ENCODE data around the gene GNPTG.

GNPTG gene

DNA sequence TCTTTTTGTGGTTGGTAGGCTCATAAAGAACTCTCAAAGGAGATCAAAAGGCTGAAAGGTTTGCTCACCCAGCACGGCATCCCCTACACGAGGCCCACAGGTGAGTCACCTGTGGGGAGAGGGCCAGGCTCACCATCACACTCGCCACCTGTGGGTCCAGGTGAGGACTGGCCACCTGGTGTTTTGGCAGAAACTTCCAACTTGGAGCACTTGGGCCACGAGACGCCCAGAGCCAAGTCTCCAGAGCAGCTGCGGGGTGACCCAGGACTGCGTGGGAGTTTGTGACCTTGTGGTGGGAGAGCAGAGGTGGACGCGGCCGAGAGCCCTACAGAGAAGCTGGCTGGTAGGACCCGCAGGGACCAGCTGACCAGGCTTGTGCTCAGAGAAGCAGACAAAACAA is 11.1 kb downstream of the GNPTG start:
- no peak for DNase-seq (ENCODE audit: extremely low read depth, low read depth)
- no peak for TF ChIP-seq CTCF (IDR thresholded peaks at IDR 0.05; ENCODE audit: low read depth, low read length)

GRCh38 chr16:1363501-1364041 is 11.8 kb downstream of the GNPTG start:
- DNase-seq (ENCODE audit: extremely low read depth, low read depth) = no peak
- TF ChIP-seq CTCF (IDR thresholded peaks at IDR 0.05; ENCODE audit: low read depth, low read length) = peak; percentile 72

GRCh38 chr16:1364510-1364909 is 12.8 kb downstream of the GNPTG start:
- no peak for TF ChIP-seq CTCF (IDR thresholded peaks at IDR 0.05; ENCODE audit: low read depth, low read length)
- no peak for DNase-seq (ENCODE audit: extremely low read depth, low read depth)

DNA sequence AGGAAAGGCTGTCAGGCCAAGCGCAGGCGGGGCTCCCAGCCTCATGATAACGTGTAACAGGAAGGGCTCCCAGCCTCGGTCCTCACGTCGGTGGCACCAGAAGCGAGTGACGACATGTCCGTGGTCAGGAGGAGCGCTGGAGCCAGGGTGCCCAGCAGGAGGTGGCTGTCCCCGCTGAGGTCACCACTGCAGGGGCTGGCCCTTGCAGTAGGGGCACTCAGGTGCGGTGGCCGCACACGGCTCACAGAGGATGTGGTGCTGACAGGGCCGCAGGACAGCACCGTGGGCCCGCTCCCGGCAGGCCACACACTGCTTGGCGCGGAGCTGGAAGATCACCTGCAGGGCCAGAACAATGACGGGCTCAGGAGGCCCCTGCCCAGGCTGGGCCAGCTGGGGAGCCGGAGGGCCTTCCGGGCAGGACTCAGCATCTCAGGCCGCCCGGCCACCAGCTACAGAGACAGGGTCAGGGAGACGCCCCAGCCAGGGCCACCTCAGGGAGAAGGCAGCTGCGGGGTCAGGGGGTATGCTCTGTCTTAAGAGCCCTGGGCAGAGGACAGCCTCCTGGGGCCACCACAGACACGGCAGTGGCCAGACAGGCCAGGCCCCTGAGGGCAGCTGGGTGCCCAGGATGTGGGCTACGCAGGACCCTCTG is 14.5 kb downstream of the GNPTG start:
- no peak for DNase-seq (ENCODE audit: extremely low read depth, low read depth)
- TF ChIP-seq CTCF (IDR thresholded peaks at IDR 0.05; ENCODE audit: low read depth, low read length) = no peak

GRCh38 chr16:1366712-1367299 is 15.1 kb downstream of the GNPTG start:
- DNase-seq (ENCODE audit: extremely low read depth, low read depth) = no peak
- no peak for TF ChIP-seq CTCF (IDR thresholded peaks at IDR 0.05; ENCODE audit: low read depth, low read length)

DNA sequence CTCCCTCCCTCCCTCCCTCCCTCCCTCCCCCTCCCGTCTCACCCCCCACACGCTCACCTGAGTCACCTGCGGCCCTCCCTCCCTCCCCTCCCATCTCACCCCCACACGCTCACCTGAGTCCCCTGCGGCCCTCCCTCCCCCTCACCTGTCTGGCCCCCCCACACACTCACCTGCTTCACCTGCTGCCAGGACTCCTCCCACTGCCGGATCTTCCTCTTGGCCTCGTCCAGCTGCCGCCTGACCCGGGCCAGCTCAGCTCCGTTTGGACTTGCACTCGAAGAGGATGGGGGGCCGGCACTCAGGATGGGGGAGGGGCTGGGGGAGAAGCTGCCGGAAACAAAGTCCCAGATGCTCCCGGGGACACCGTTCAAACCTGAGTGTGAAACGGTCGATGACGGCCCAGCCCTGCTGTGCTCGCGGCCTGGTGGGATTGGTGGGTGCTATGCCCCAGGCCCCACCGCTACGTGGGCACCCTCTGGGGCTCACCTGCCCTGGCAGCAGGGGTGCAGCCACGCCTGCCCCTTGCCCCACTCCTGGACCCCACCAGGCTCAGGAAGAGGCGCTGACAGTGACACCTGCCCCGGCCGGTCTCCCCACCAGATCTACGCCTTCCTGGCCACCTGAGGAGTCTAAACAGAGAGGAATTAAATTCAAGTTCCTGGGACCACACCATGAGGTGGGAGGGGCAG is 15.9 kb downstream of the GNPTG start:
- no peak for DNase-seq (ENCODE audit: extremely low read depth, low read depth)

More for the DNA sequence above, 15.9 kb downstream of the GNPTG start:
- no peak for TF ChIP-seq CTCF (IDR thresholded peaks at IDR 0.05; ENCODE audit: low read depth, low read length)

All from AG09319 (cell line).